ENCODE results near the gene SAG.

Gene SAG

GRCh38 chr2:233317196-233317943 is 9.8 kb downstream of the SAG start:
- no peak for TF ChIP-seq CTCF (IDR thresholded peaks at IDR 0.05; ENCODE audit: control insufficient read depth, extremely low read depth, insufficient read depth)
- H3K4me3 ChIP-seq (ENCODE audit: low read depth, low read length) = no peak overlapping the region
- DNase-seq (ENCODE audit: low read depth) = no peak

DNA sequence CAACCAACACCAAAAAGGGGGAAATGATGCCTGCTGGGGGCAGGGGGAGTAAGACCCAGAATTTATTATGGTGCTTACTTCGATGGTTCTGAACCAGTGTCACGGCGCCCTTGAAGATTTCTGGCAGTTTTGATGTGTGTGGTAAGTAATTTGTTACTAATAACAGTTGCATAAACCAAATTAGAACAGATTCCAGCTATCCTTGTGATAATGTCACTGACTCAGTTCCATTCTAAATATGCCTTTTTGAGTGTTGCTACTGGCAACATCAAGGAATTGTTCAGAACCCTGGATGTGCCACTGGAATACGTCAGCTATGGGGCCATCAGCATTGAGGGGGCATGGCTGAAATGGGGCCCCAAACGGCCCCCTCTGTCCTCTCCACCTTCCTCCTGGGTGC is 11.6 kb downstream of the SAG start:
- no peak overlapping the region for H3K4me3 ChIP-seq (ENCODE audit: low read depth, low read length)

GRCh38 chr2:233320470-233320869 is 12.9 kb downstream of the SAG start:
- no peak for TF ChIP-seq CTCF (IDR thresholded peaks at IDR 0.05; ENCODE audit: control insufficient read depth, extremely low read depth, insufficient read depth)
- no peak overlapping the region for H3K4me3 ChIP-seq (ENCODE audit: low read depth, low read length)
- no peak for DNase-seq (ENCODE audit: low read depth)

More for the DNA sequence above, 11.6 kb downstream of the SAG start:
- TF ChIP-seq CTCF (IDR thresholded peaks at IDR 0.05; ENCODE audit: control insufficient read depth, extremely low read depth, insufficient read depth) = no peak
- no peak for DNase-seq (ENCODE audit: low read depth)

GRCh38 chr2:233321166-233321565 is 13.6 kb downstream of the SAG start:
- no peak for TF ChIP-seq CTCF (IDR thresholded peaks at IDR 0.05; ENCODE audit: control insufficient read depth, extremely low read depth, insufficient read depth)

GRCh38 chr2:233323851-233324250 is 16.2 kb downstream of the SAG start:
- TF ChIP-seq CTCF (IDR thresholded peaks at IDR 0.05; ENCODE audit: control insufficient read depth, extremely low read depth, insufficient read depth) = no peak
- no peak overlapping the region for H3K4me3 ChIP-seq (ENCODE audit: low read depth, low read length)
- DNase-seq (ENCODE audit: low read depth) = no peak

More at GRCh38 chr2:233321166-233321565, 13.6 kb downstream of the SAG start:
- H3K4me3 ChIP-seq (ENCODE audit: low read depth, low read length) = no peak overlapping the region
- no peak for DNase-seq (ENCODE audit: low read depth)

GRCh38 chr2:233325256-233325655 is 17.6 kb downstream of the SAG start:
- no peak for DNase-seq (ENCODE audit: low read depth)
- H3K4me3 ChIP-seq (ENCODE audit: low read depth, low read length) = no peak overlapping the region
- TF ChIP-seq CTCF (IDR thresholded peaks at IDR 0.05; ENCODE audit: control insufficient read depth, extremely low read depth, insufficient read depth) = no peak

DNA sequence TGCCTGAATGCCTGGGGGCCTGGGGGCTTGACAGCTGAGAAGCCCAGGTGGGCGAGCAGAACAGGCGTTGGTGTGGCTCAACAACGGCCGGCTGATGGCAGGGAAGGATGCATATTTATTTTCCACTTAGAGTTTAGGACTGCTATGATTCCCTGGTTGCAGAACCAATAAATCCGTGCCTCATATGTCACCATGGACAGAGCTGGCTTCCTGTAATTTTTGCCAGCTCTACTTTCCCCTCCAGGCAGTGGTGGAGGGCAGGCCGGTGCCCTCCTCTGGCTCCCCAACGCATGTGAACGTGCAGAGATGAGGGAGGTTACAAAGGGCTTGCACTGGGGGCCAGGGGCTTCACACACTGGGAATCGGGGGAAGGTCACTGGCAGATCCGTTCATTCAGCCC is 18.2 kb downstream of the SAG start:
- no peak for DNase-seq (ENCODE audit: low read depth)
- H3K4me3 ChIP-seq (ENCODE audit: low read depth, low read length) = no peak overlapping the region
- TF ChIP-seq CTCF (IDR thresholded peaks at IDR 0.05; ENCODE audit: control insufficient read depth, extremely low read depth, insufficient read depth) = no peak
